NOMO-1 treated with dmso at 0.1 percent for 144 hours (cell line): ENCODE measurements around the gene KRT6A.

Experiments used
- DNase-seq: peaks from one replicate; lab custom pipeline; 2025; ENCODE audit not compliant: unreplicated experiment; lab: John Stamatoyannopoulos, UW

Gene KRT6A

GRCh38 chr12:52493172-52493571 lies at the start of gene KRT6A:
Gene KRT6A (minus strand): TSS chr12:52493257. CDS start chr12:52493188, 69 bp downstream.
- no peak for DNase-seq

GRCh38 chr12:52542157-52542556 lies 49.1 kb upstream of the KRT6A start:
- DNase-seq, result no peak

GRCh38 chr12:52541709-52542108 lies 48.7 kb upstream of the KRT6A start:
- DNase-seq, result no peak

- DNase-seq, result no peak
Measured at GRCh38 chr12:52540531-52540930, 47.5 kb upstream of the KRT6A start.

GRCh38 chr12:52539821-52540173 lies 46.7 kb upstream of the KRT6A start:
- no peak for DNase-seq

- no peak for DNase-seq
Measured at GRCh38 chr12:52539083-52539820, 46.2 kb upstream of the KRT6A start.

- no peak for DNase-seq
Measured at GRCh38 chr12:52537101-52537500, 44.0 kb upstream of the KRT6A start.

GRCh38 chr12:52535574-52535973 lies 42.5 kb upstream of the KRT6A start:
- DNase-seq, result no peak

- DNase-seq, result no peak
Measured at GRCh38 chr12:52534482-52534881, 41.4 kb upstream of the KRT6A start.

GRCh38 chr12:52533686-52534470 lies 40.8 kb upstream of the KRT6A start:
- DNase-seq, result no peak

GRCh38 chr12:52532636-52533035 lies 39.6 kb upstream of the KRT6A start:
- no peak for DNase-seq

- peak; percentile 15 for DNase-seq
Measured at GRCh38 chr12:52531566-52532300, 38.7 kb upstream of the KRT6A start.

- no peak for DNase-seq
Measured at GRCh38 chr12:52530905-52531304, 37.8 kb upstream of the KRT6A start.

- no peak for DNase-seq
Measured at GRCh38 chr12:52530366-52530765, 37.3 kb upstream of the KRT6A start.

GRCh38 chr12:52529846-52530245 lies 36.8 kb upstream of the KRT6A start:
- DNase-seq, result no peak

- DNase-seq, result no peak
Measured at GRCh38 chr12:52529417-52529816, 36.4 kb upstream of the KRT6A start.

GRCh38 chr12:52528641-52529143 lies 35.6 kb upstream of the KRT6A start:
- DNase-seq, result no peak

- no peak for DNase-seq
Measured at GRCh38 chr12:52527121-52527800, 34.2 kb upstream of the KRT6A start.

- DNase-seq, result no peak
Measured at GRCh38 chr12:52526511-52526951, 33.5 kb upstream of the KRT6A start.

- no peak for DNase-seq
Measured at GRCh38 chr12:52525661-52526499, 32.8 kb upstream of the KRT6A start.
